ENCODE measurements around the gene TRPV4. TPM values are rescaled to one million over a fixed set of nuclear protein-coding genes. Genes with fewer than 3 reads are reported as not detected.

Gene TRPV4
- total RNA-seq, 1 donor from 2014 or later = 0.56 TPM

GRCh38 chr12:109744986-109745942 is 87.9 kb downstream of the TRPV4 start:
- Histone ChIP-seq H3K4me1 (peaks cover 12% of the 10 kb centered on the region), H3K36me3 (no peaks in the 10 kb centered on the region), H3K4me3 (no peak overlapping the region), H3K27me3 (no peaks in the 10 kb centered on the region), H3K9ac (no peak overlapping the region), H3K79me2 (ENCODE audit: low read depth) (no peaks in the 10 kb centered on the region), H3F3A (ENCODE audit: low read depth) (no peaks in the 10 kb centered on the region), H3K27ac (no peak overlapping the region), H3K9me3 (ENCODE audit: low read depth) (no peaks in the 10 kb centered on the region), H2AFZ (replicated peaks) (no peak overlapping the region), H3K4me2 (no peak overlapping the region), H4K20me1 (ENCODE audit: low read depth) (peaks cover 34% of the 10 kb centered on the region)
- Mint-ChIP-seq H3K4me1 (peaks cover 11% of the 10 kb centered on the region), H3K27me3 (ENCODE audit: insufficient read depth, low read depth) (no peaks in the 10 kb centered on the region), H3K27ac (peak overlapping the region; percentile 66), H3K4me3 (no peak overlapping the region), H3K36me3 (no peaks in the 10 kb centered on the region), H3K9me3 (no peaks in the 10 kb centered on the region)
- no peak for TF ChIP-seq CTCF (IDR thresholded peaks at IDR 0.05)
- no peak for TF ChIP-seq EZH2 (IDR thresholded peaks at IDR 0.05)
- no peak for TF ChIP-seq EZH2phosphoT487 (IDR thresholded peaks at IDR 0.05)
- DNase-seq (ENCODE audit: low spot score) = no peak

- no peaks in the 10 kb centered on the region for H3K9me3 ChIP-seq (ENCODE audit: low read depth)
- no peak for DNase-seq (ENCODE audit: low spot score)
These were observed 89.2 kb downstream of the TRPV4 start for GRCh38 chr12:109744026-109744425.

GRCh38 chr12:109743076-109743910 is 89.9 kb downstream of the TRPV4 start:
- Mint-ChIP-seq H3K27ac (no peak overlapping the region), H3K4me3 (no peak overlapping the region)
- no peak overlapping the region for H3K27ac ChIP-seq

More at GRCh38 chr12:109744026-109744425, 89.2 kb downstream of the TRPV4 start:
- Mint-ChIP-seq H3K27me3 (ENCODE audit: insufficient read depth, low read depth) (no peaks in the 10 kb centered on the region), H3K9me3 (no peaks in the 10 kb centered on the region), H3K27ac (no peak overlapping the region), H3K4me3 (no peak overlapping the region), H3K36me3 (no peaks in the 10 kb centered on the region), H3K4me1 (peaks cover 19% of the 10 kb centered on the region)
- Histone ChIP-seq H2AFZ (replicated peaks) (no peak overlapping the region), H3K4me2 (no peak overlapping the region), H3K4me3 (no peak overlapping the region), H3K27ac (no peak overlapping the region), H3K36me3 (no peaks in the 10 kb centered on the region), H3K9ac (no peak overlapping the region), H4K20me1 (ENCODE audit: low read depth) (peaks cover 42% of the 10 kb centered on the region), H3F3A (ENCODE audit: low read depth) (no peaks in the 10 kb centered on the region), H3K4me1 (peaks cover 20% of the 10 kb centered on the region), H3K27me3 (no peaks in the 10 kb centered on the region), H3K79me2 (ENCODE audit: low read depth) (no peaks in the 10 kb centered on the region)
- TF ChIP-seq EZH2phosphoT487 (IDR thresholded peaks at IDR 0.05) (no peak), CTCF (IDR thresholded peaks at IDR 0.05) (no peak), EZH2 (IDR thresholded peaks at IDR 0.05) (no peak)

More at GRCh38 chr12:109743076-109743910, 89.9 kb downstream of the TRPV4 start:
- Histone ChIP-seq H4K20me1 (ENCODE audit: low read depth) (peaks cover 49% of the 10 kb centered on the region), H3K27me3 (no peaks in the 10 kb centered on the region), H3K4me1 (peaks cover 24% of the 10 kb centered on the region), H3K4me2 (no peak overlapping the region), H3F3A (ENCODE audit: low read depth) (no peaks in the 10 kb centered on the region), H3K4me3 (no peak overlapping the region), H3K79me2 (ENCODE audit: low read depth) (no peaks in the 10 kb centered on the region), H3K9ac (no peak overlapping the region), H2AFZ (replicated peaks) (no peak overlapping the region), H3K36me3 (no peaks in the 10 kb centered on the region), H3K9me3 (ENCODE audit: low read depth) (no peaks in the 10 kb centered on the region)
- Mint-ChIP-seq H3K9me3 (no peaks in the 10 kb centered on the region), H3K36me3 (no peaks in the 10 kb centered on the region), H3K4me1 (peaks cover 21% of the 10 kb centered on the region), H3K27me3 (ENCODE audit: insufficient read depth, low read depth) (no peaks in the 10 kb centered on the region)
- DNase-seq (ENCODE audit: low spot score) = no peak
- TF ChIP-seq EZH2phosphoT487 (IDR thresholded peaks at IDR 0.05) (no peak), EZH2 (IDR thresholded peaks at IDR 0.05) (no peak), CTCF (IDR thresholded peaks at IDR 0.05) (no peak)

Measured in neural progenitor cell (in vitro differentiated cells).